Activated T-helper 1 cell treated with anti-CD3 and anti-CD28 coated beads, Interleukin-12 subunit alpha, Interleukin-12 subunit beta, Interleukin-2, Interleukin-4 antibody, amounts not matched to agents 30 ng/mL and 10 ng/mL and 1 ng/mL, durations not matched to agents 14 hours and 24 hours and 36 hours (primary cell): ENCODE data around the gene ITCH. TPM values are rescaled to one million over a fixed set of nuclear protein-coding genes. Genes with fewer than 3 reads are reported as not detected.
"Not testable (repeated sequence)": the region's sequence is repeated elsewhere in the genome, so short reads cannot be mapped to it uniquely, and the experiment has no call there.

ENCODE experiments used
- DNase-seq: peaks from one replicate; pipeline ENCODE4 v3.0.0; 2021; ENCODE audit warnings: low spot score
- H3K27ac Mint-ChIP-seq: one replicate; pipeline ENCODE4 v1.8.0; 2021; ENCODE audit warnings: mild to moderate bottlenecking, mixed read lengths
- H3K27me3 Mint-ChIP-seq: one replicate; pipeline ENCODE4 v1.8.0; 2022; ENCODE audit warnings: mild to moderate bottlenecking, moderate library complexity, mixed read lengths; ENCODE audit not compliant: insufficient read depth
- H3K36me3 Mint-ChIP-seq: one replicate; pipeline ENCODE4 v1.8.0; 2021; ENCODE audit warnings: low read depth, mixed read lengths
- H3K4me1 Mint-ChIP-seq: one replicate; pipeline ENCODE4 v1.8.0; 2021; ENCODE audit warnings: low read depth, mixed read lengths
- H3K4me3 Mint-ChIP-seq: one replicate; pipeline ENCODE4 v1.8.0; 2021; ENCODE audit warnings: mild to moderate bottlenecking, moderate library complexity, mixed read lengths
- H3K9me3 Mint-ChIP-seq: one replicate; pipeline ENCODE4 v1.8.0; 2021; ENCODE audit warnings: mixed read lengths
- intact Hi-C: fragments of 100-400 bp; cut with micrococcal nuclease; formaldehyde crosslinking; loops from one replicate; pipeline ENCODE4 v1.15.1; 2024
- total RNA-seq: library from RNA; stranded (reverse); gene quantifications from 2 replicates; pipeline ENCODE4 v1.2.3, GENCODE V29; 2022

ITCH gene
- total RNA-seq, 1 donor from 2014 or later: 55.6 TPM

DNA sequence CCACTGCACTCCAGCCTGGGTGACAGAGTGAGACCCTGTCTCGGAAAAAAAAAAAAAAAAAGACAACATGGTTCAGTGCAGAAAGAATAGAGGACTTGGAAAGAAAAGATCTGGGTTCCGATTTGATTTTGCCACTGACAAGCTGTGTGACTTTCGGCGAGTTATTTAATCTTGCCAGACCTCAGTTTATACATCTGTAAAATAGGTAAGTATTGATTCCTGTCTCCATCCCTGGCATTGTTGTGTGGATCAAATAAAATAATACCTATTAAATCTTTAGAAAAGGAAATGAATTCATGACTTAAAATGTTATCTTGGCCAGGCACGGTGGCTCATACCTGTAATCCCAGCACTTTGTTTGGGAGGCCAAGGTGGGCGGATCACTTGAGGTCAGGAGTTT, 7.0 kb downstream of the ITCH start:
- no peak overlapping the region for H3K27ac Mint-ChIP-seq
- peaks cover 44% of the 10 kb centered on the region for H3K36me3 Mint-ChIP-seq

DNA sequence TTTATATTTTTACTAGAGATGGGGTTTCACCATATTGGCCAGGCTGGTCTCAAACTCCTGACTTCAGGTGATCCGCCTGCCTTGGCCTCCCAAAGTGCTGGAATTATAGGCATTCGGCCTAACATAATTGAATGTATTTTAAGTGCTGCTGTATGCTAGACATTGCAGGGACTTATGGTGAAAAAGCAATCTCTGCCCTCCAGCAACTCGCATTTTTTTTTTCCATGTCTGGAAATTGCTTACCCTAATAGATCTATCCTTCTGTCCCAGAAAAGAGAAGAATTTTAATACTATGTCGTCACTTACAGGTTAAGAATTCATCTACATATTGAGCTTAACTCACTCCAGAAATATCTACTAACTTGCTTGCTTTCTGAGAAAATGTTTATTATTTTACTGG, 10.4 kb downstream of the ITCH start:
- Mint-ChIP-seq H3K27ac (no peak overlapping the region), H3K4me1 (peaks cover 29% of the 10 kb centered on the region), H3K36me3 (peaks cover 36% of the 10 kb centered on the region), H3K27me3 (no peaks in the 10 kb centered on the region), H3K4me3 (no peak overlapping the region), H3K9me3 (no peaks in the 10 kb centered on the region)
- intact Hi-C loops: no loop called here
- DNase-seq: no peak

More for the DNA sequence above, 7.0 kb downstream of the ITCH start:
- H3K4me3 Mint-ChIP-seq: no peak overlapping the region
- no peaks in the 10 kb centered on the region for H3K27me3 Mint-ChIP-seq
- peaks cover 41% of the 10 kb centered on the region for H3K4me1 Mint-ChIP-seq
- no peaks in the 10 kb centered on the region for H3K9me3 Mint-ChIP-seq
- no peak for DNase-seq
- intact Hi-C loops: no loop called here

DNA sequence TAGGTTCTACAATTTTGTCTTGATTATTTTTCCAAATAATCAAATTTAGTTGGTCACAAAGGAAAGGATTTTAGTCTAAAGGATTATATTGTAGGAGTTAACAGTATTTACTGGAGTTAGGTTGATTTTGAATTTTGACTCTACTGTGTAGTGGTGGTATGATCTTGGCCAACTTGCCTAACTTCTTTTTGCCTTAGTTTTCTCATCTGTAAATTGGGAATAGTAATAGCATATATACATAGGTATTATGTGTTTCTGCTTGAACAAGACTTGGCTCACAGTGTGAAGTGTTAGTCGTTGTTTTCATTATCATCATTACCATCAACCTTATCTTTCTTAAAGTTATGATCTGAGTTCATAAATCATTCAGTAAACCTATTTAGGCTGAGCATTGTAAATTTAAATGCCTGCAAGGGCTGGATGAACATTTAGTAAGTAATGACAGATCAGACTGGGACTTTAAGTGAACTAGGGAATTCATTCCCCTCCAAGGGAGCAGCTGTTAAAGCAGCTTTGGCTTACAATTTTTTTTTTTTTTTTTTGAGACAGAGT, 11.2 kb downstream of the ITCH start:
- DNase-seq: no peak
- Mint-ChIP-seq H3K36me3 (peaks cover 33% of the 10 kb centered on the region), H3K4me1 (peaks cover 24% of the 10 kb centered on the region), H3K27ac (no peak overlapping the region), H3K9me3 (no peaks in the 10 kb centered on the region), H3K4me3 (no peak overlapping the region), H3K27me3 (no peaks in the 10 kb centered on the region)
- intact Hi-C loops: no loop called here

DNA sequence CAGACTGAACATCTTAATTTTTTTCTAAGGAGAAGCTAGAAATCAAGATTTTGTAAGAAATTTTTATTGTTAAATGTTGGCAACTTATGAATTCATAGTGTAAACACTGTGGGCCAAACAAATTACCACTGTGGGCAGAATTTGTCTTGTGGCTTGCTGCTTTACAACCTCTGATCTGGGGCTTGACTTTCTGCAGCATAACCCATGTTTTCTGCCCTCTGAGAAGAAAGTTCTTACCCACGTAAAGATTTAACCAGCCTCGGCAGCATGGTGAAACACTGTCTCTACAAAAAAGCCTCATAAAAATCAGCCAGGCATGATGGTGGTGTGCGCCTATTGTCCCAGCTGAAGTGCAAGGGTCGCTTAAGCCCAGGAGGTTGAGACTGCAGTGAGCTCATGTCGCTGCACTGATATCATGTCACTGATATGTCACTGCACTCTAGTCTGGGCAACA, 12.9 kb downstream of the ITCH start:
- DNase-seq: no peak
- intact Hi-C loops: no loop called here
- Mint-ChIP-seq H3K4me3 (no peak overlapping the region), H3K4me1 (peaks cover 19% of the 10 kb centered on the region), H3K9me3 (no peaks in the 10 kb centered on the region), H3K27ac (no peak overlapping the region), H3K36me3 (peaks cover 25% of the 10 kb centered on the region), H3K27me3 (no peaks in the 10 kb centered on the region)

DNA sequence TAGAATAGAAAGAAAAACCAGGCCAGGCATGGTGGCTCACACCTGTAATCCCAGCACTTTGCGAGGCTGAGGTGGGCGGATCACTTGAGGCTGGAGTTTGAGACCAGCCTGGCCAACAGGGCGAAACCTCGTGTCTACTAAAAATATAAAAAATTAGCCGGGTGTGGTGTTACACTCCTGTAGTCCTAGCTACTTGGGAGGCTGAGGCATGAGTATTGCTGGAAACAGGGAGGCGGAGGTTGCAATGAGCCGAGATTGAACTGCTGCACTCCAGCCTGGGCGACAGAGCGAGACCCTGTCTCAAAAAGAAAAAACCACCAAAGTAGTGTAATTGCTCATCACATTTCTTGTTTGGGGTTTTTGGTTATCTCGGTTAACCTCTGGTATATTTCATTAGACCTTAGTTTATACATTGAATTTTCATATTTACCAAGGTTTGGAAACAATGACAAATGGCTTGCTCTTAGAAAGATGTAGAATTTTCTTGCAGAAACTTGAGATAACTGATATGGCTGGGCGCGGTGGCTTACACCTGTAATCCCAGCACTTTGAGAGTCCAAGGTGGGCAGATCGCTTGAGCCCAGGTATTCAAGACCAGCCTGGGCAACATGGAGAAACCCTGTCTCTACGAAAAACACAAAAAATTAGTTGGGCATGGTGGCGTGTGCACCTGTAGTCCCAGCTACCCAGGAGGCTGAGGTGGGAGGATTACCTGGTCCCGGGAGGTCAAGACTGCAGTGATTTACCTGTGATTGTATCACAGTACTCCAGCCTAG, 14.2 kb downstream of the ITCH start:
- H3K4me1 Mint-ChIP-seq: peaks cover 19% of the 10 kb centered on the region
- no peaks in the 10 kb centered on the region for H3K27me3 Mint-ChIP-seq
- DNase-seq: no peak
- peaks cover 23% of the 10 kb centered on the region for H3K36me3 Mint-ChIP-seq
- no peak overlapping the region for H3K4me3 Mint-ChIP-seq
- intact Hi-C loops: no loop called here
- H3K27ac Mint-ChIP-seq: peak overlapping the region; percentile 44
- no peaks in the 10 kb centered on the region for H3K9me3 Mint-ChIP-seq

DNA sequence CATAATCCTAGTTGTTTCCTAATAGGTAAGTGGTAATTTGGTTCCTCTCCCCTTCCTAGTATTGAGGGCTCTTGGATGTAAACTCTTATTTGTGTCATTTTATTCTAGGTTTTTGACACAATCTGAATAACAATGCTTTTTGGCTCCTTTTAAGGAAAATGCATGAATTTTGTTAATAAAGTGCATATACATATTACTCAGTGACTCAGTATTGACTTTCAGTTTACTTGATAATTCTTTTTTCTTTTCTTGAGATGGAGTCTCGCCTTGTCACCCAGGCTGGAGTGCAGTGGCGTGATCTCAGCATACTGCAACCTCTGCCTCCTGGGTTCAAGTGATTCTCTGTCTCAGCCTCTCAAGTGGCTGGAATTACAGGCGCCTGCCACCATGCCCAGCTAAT, 19.1 kb downstream of the ITCH start:
- intact Hi-C loops: no loop called here
- no peak overlapping the region for H3K27ac Mint-ChIP-seq
- peaks cover 10% of the 10 kb centered on the region for H3K36me3 Mint-ChIP-seq
- H3K4me1 Mint-ChIP-seq: peaks cover 10% of the 10 kb centered on the region
- no peak for DNase-seq
- H3K9me3 Mint-ChIP-seq: no peaks in the 10 kb centered on the region
- no peak overlapping the region for H3K4me3 Mint-ChIP-seq
- no peaks in the 10 kb centered on the region for H3K27me3 Mint-ChIP-seq

DNA sequence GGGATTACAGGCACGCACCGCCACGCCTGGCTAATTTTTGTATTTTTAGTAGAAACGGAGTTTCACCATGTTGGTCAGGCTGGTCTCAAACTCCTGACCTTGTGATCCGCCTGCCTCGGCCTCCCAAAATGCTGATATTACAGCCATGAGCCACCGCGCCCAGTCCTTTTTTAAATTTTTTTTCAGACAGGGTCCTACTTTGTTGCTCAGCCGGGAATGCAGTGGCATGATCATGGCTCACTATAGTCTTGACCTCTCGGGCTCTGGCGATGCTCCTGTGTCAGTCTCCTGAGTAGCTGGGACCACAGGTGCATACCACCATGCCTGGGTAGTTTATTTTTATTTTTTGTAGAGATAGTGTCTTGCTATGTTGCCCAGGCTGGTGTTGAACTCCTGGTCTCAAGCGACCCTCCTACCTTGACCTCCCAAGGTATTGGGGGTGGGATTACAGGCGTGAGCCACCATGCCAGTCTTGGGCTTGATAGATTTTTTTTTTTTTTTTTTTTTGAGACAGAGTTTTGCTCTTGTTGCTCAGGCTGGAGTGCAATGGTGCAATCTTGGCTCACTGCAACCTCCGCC, 19.9 kb downstream of the ITCH start:
- H3K4me3 Mint-ChIP-seq, DNase-seq, intact Hi-C loops, H3K27ac Mint-ChIP-seq, H3K9me3 Mint-ChIP-seq, H3K36me3 Mint-ChIP-seq, H3K4me1 Mint-ChIP-seq, H3K27me3 Mint-ChIP-seq: not testable (repeated sequence)

DNA sequence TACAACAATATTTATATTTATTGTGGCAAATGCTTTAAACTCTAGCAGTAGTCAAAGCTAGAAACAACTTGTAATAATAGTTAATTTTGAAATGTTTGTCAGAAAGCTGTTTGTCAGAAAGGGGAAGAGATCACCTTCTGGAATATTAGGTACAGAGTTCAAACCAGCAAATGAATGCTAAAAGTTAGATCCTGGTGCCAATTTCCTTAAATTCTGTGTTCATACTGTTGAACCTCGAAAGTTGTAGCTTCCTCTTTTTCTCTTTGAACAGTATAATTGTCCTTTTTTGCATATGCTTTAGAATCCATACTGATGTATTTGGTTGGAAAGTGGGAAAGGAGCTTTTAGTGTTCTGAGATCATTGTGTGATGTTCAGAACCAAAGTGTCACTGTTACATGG, 22.4 kb downstream of the ITCH start:
- Mint-ChIP-seq H3K27me3 (no peaks in the 10 kb centered on the region), H3K27ac (no peak overlapping the region), H3K36me3 (peaks cover 12% of the 10 kb centered on the region), H3K4me1 (peaks cover 18% of the 10 kb centered on the region), H3K9me3 (no peaks in the 10 kb centered on the region), H3K4me3 (no peak overlapping the region)
- intact Hi-C loops: no loop called here
- no peak for DNase-seq

DNA sequence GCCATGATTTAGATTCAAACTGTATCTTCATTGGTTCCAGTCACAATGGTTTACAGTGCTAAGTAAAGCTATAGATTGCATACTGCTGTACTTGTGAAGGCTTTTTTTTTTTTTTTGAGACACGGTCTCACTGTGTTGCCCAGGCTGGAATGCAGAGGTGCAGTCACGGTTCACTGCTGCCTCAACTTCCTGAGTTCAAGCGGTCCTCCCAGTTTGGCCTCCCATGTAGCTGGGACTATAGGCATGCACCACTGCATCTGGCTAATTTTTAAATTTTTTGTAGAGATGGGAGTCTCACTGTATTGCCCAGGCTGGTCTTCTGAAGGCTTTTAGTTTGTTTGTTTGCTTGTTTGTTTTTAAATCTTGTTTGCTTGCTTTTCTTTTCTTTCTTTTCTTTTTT, 24.9 kb downstream of the ITCH start:
- no peak overlapping the region for H3K27ac Mint-ChIP-seq
- no peak for DNase-seq
- no peaks in the 10 kb centered on the region for H3K9me3 Mint-ChIP-seq
- H3K27me3 Mint-ChIP-seq: no peaks in the 10 kb centered on the region
- H3K4me1 Mint-ChIP-seq: peaks cover 25% of the 10 kb centered on the region
- H3K4me3 Mint-ChIP-seq: no peak overlapping the region
- H3K36me3 Mint-ChIP-seq: peaks cover 10% of the 10 kb centered on the region
- intact Hi-C loops: no loop called here

DNA sequence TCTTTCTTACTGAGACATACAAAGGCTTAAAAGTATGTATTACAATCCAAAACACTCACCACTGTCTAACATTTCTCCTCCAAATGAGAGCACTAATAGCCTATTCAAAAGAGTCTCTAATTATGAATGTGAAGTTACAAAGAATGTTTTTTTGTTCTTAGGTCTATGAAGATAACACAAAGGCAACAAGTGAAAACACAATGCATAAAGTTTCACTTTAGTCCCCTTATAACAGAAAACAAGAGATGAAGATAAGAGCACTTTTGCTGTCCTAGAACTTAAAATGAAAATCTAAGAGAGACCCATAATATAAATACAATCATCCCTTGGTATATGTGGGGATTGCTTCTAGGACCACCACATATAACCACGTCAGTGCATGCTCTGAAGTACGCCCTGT, 25.6 kb downstream of the ITCH start:
- H3K27ac Mint-ChIP-seq: no peak overlapping the region
- DNase-seq: no peak
- intact Hi-C loops: no loop called here
- peaks cover 14% of the 10 kb centered on the region for H3K36me3 Mint-ChIP-seq
- H3K4me3 Mint-ChIP-seq: no peak overlapping the region
- H3K27me3 Mint-ChIP-seq: no peaks in the 10 kb centered on the region
- H3K4me1 Mint-ChIP-seq: peaks cover 25% of the 10 kb centered on the region
- no peaks in the 10 kb centered on the region for H3K9me3 Mint-ChIP-seq

DNA sequence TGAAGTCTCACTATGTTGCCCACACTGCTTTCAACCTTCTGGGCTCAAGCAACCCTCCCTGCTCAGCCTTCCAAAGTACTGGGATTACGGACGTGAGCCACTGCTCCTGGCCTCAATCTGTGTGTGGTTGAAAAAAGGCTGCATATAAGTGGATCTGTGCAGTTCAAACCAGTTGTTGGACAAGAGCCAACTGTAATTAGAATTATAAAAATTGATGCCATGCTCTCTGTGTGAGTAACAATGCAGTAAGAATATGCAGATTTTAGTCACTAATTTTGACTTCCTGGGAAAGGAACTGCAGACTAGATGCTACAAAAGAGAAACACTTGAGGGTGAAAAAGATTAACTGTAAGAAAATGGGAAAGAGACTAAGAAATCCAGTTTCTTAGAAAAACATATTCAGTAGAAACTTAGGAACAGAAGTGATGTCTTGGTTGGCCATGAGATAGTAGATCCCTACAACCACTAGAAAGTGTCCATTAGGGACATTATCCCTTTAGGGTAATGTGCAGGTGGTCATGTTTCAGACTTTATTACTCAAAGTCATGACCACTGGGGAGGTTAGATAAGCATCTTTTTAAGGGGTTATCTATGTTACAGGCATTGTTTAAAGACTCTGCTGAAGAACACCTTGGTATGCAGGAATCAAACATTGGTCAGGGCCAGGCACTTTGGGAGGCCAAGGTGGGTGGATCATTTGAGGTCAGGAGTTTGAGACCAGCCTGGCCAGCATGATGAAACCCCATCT, 26.3 kb downstream of the ITCH start:
- peaks cover 15% of the 10 kb centered on the region for H3K36me3 Mint-ChIP-seq
- peaks cover 25% of the 10 kb centered on the region for H3K4me1 Mint-ChIP-seq
- no peak overlapping the region for H3K4me3 Mint-ChIP-seq
- H3K27ac Mint-ChIP-seq: peak overlapping the region; percentile 27
- intact Hi-C loops: no loop called here
- H3K27me3 Mint-ChIP-seq: no peaks in the 10 kb centered on the region
- DNase-seq: no peak
- H3K9me3 Mint-ChIP-seq: no peaks in the 10 kb centered on the region

DNA sequence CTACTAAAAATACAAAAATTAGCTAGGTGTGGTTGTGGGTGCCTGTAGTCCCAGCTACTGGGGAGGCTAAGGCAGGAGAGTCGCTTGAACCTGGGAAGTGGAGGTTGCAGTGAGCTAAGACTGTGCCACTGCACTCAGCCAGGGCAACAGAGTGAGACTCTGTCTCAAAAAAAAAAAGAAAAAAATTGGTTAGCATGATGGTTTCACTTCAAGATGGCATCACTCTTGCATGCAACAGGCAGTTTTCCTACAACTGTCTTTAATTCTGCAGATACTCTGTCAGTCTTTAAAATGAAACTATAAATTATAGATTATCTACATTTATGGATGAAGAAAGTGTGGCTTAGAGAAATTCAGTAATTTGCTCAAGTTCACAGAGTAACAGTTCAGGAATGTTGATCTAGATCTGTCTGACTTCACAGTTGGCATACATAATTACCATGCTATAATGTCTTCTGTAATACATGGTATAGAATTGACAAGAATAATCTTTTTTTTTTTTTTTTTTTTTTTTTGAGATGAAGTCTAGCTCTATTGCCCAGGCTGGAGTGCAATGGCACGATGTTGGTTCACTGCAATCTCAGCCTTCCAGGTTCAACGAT, 27.0 kb downstream of the ITCH start:
- Mint-ChIP-seq H3K27ac (no peak overlapping the region), H3K36me3 (peaks cover 20% of the 10 kb centered on the region), H3K4me3 (no peak overlapping the region), H3K27me3 (no peaks in the 10 kb centered on the region), H3K4me1 (peaks cover 25% of the 10 kb centered on the region), H3K9me3 (no peaks in the 10 kb centered on the region)
- intact Hi-C loops: no loop called here
- DNase-seq: no peak

DNA sequence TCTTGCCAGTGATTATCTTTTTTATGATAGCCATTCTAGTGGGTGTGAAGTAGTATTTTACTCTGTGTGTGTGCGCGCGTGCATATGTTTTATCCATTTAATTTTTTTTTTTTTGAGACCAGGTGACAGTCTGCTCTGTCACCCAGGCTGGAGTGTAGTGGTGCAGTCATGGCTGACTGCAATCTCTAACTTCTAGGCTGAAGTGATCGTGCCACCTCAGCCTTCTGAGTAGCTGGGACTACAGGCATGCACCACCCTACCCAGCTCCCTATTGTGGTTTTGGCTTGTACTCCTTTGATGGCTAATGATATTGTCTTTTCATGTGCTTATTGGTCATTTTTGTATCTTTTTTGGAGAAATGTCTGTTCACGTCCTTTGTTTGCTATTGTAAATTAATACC, 33.3 kb downstream of the ITCH start:
- Mint-ChIP-seq H3K9me3 (no peaks in the 10 kb centered on the region), H3K27me3 (no peaks in the 10 kb centered on the region), H3K4me1 (peaks cover 17% of the 10 kb centered on the region), H3K36me3 (peaks cover 33% of the 10 kb centered on the region), H3K27ac (no peak overlapping the region), H3K4me3 (no peak overlapping the region)
- no peak for DNase-seq
- intact Hi-C loops: no loop called here
